ENCODE data around the gene HSPA12B.

GRCh38 chr20:3753098-3753497 is 20.6 kb downstream of the HSPA12B start:
- TF ChIP-seq RAD21 (IDR thresholded peaks at IDR 0.05; ENCODE audit: low read length), result peak; percentile 84
- peak; percentile 80 for TF ChIP-seq CTCF (conservative IDR thresholded peaks at IDR 0.05; ENCODE audit: low read depth, low read length)

All from IMR-90 (cell line).